ENCODE data around the gene SAPCD1.
"Not testable (repeated sequence)": the region's sequence is repeated elsewhere in the genome, so short reads cannot be mapped to it uniquely, and the experiment has no call there.

The SAPCD1 gene

DNA sequence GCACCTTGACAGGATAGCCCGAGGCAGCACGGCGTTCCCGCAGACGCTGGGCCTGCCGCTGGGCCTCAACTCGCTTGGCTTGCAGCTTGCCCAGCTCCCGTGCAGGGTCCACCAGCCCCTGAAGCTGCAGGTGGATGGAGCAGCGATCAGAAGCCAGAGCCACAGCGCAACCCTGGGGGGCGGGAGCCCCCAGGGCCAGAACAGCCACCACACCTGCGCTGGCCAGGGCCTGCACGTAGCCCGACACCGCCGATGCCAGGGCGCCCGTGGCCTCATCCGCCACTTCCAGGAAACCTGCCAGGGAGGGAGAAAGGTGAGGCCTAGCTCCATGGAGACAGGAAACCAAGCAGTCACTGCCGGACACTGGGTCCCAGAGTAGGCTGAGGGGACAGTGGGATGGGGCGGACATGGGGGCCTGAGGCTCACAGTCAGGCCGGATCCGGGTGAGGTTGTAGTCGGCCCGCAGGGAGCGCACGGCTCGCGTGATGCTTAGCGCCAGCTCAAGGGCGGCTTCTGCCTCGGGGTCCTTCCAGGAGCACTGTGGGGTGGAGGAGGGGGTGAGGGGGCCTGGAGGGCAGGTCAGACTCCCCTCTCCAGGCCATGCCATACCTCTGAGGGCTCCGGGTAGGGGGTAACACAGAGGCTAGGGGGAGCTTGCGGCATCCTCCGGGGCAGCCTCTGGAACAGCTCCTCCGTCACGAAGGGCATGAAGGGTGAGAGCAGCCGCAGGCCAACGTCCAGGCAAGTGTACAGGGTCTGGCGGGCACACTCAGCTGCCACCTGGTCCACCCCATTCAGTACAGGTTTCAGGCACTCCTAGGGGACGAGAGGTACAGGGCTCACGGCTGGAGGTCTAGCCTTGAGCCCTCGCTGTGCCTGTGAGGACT lies 16.8 kb downstream of the SAPCD1 start:
- no peak for DNase-seq

DNA sequence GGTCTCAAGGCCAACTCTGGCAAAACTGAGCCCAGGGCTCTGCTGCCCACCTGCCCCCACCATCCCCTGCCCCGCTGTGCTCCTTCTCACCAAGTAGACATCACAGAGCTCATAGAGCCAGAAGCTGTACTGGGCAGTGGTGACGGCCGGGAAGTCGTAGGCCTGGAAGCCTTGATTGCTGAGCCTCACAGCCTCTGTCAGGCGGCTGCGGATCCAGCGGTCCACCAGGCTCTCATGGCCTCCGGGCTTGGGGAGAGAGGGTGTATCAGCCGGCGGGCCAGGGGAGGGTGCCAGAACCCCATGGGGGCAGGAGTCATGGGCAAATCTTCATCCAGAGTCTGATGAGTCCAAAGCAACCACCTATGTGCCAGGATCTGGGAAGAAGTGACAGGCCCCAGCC lies 17.5 kb downstream of the SAPCD1 start:
- no peak for DNase-seq

DNA sequence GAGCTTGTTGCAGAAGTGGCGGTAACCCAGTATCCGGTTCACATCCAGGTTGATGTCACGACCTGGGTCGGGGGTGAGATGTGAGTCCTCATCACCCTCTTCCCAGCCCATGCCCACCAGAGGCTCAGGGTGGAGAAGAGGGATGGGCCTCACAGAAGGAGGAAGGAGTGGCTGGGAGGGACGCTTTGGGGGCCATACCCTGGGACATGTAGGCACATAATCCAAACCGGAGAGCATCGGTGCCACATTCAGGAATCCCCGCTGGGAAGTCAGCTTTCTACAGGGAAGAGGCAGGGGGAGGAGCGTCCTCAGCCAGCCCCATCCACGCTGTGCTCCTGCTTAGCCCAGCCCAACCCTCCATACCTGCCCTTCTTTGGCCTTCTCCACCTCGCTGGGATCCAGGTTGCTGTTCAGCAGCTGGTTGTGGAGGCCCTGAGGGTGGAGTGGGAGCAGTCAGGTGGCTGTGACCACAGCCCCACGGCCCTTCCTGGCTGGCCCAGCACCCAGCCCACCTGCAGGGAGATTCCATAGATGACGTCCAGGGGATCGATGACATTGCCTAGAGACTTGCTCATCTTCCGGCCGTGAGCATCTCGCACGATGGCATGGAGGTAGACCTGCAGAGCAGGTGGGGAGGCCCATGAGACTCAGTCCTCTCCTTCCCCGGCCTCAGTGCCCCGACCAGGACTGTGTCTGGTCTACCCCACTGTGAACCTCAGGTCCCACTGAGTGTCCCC lies 18.2 kb downstream of the SAPCD1 start:
- no peak for DNase-seq

DNA sequence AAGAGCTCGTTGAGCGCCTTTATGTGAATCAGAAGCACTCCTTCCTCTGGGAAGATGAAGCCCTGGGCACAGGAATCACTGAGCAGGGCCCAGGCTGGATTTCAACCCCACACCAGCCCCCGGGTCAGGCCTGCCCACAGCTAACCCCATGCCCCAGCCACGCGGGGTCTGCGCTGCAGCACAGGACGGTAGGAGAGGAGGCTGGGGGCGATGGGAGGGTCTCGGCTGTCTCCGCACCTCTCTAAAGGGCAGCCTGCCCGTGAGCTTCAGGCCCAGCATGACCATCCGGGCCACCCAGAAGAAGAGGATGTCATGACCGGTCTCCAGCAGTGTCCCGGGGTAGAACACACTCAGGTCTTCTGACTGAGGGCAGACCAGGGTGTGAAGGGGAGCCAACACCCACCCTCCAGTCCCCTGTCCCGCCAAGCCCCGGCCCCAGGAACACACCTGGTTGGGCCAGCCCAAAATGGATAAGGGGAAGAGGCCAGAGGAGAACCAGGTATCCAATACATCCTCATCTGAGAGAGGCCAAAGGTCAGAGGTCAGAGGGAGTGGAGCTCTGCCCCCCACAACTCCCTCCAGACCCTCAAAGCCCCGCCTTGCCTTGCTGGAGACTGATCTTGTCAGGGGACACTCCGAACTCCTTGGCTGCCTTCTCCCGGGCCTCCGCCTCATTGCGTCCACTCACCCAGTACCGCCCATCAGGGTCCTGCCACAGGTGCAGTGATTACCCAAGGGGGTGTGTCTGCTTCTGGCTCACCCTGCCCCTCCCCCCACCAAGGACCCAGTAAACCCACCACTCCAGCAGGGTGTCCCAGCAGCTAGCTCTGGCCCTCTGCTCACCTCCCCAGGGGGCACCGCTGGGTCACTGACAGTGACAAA lies 19.0 kb downstream of the SAPCD1 start:
- DNase-seq = no peak

DNA sequence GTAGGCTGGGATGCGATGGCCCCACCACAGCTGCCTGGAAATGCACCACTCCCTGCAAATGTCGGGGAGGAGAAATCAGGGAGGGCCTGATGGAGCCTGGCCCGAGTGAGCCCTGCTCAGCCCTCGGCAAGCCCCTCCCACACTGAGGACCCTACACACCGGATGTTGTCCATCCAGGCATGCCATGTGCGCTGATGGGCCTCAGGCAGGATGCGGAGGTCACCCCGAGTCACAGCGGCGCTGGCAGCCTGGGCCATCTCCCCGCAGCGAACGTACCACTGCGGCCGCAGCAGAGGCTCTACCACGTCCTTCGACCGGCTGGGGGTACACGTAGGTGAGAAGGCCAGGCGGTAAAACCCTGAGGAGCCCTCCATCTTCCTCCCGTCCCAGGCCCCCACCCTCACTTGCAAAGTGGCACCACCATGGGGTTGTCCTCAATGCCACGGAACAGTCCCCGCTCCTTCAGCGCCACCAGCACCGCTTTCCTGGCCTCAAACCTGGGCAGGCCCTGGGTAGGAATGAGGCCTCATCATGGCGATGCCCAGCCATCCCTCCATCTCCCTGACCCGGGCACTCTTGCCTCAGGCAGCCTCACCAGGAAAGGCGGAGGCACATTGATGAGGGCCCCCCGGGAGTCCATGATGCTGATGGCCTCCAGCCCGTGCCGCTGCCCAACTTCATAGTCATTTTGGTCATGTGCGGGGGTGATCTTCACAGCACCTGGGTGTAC lies 19.8 kb downstream of the SAPCD1 start:
- DNase-seq = no peak

DNA sequence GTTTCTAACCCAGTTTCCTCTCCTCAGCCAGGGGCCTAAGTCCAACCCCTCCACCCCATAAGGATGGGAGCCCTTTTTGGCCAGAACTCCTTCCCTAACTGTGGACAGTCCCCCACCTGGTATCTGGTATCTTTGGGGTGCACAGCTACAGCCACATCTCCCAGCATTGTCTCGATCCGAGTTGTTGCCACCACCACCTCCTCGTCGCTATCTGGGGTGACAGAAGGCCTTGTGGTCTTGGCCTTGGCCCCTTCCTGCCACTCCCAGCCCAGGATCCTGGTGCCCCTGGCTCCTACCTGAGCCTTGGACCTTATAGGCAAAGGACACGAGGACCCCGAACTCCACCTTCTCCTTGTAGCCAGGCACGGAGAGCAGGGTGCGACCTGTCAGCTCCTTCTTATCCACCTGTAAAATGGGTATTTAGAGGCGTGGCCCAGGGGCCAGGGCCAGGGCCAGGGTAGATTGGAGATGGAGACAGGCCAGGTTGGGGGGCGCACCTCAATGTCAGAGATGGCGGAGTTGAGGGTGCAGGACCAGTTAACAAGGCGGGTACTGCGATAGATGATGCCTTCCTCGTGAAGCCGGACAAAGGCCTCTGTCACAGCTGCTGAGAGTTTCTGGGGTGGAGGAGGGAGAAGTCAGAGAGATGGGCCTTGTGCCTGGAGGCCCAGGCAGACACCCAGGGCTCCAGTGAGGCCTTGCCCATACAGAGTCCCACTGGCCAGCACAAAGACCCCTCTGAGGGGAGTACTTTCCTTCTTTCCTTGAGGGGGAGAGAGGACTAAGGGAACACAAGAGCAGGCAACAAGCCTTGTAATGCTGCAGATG lies 21.9 kb downstream of the SAPCD1 start:
- no peak for DNase-seq

DNA sequence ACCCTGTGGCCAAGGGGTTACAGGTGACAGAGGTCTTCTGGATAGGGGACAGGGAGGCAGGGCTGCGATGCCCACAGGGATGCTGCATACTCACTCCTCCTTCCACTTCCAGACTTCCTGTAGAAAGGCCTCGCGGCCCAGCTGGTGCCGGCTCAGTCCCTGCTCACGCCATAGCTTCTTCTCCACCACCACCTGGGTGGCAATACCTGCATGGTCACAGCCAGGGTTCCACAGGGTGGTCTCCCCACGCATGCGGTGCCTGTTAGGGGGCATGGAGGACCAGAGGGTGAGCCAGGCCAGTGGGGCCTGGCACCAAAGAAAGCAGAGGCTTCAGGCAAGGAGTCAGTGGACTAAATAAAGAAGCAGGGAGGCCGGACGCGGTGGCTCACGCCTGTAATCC lies 23.0 kb downstream of the SAPCD1 start:
- DNase-seq = no peak

DNA sequence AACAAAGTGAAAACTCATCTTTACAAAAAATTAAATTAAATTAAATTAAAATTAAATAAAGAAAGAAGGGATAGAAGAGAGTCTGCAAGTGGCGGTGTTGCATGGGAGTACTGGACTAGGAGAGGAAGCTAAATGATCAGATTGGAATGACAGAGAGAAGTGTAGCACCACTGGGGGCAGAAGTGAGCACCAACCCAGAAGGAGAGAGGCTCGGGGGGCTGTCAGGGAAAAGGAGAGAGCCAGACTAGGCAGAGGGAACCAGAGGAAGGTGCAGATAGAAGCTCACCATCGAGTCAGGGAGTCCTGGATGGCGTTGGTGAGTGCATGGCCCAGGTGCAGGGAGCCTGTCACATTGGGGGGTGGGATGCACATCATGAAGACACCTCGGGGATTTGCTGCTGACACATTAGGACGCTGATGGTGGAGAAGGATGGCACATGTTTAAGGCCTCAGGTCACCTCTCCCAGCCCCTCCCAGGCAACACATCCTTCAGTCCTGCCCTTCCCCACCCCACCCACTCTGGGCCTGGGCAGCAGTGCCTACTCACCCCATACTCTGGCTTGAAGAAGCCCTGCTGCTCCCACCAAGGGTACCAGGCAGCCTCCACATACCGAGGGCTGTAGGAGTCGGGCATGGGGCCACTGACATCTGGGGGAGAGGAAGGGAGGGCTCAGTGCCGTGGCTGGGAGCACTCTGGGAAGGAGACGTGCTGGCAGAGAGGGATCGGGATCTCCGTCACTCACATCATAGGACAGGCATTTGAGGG lies 29.1 kb downstream of the SAPCD1 start:
- DNase-seq = peak; percentile 39

DNA sequence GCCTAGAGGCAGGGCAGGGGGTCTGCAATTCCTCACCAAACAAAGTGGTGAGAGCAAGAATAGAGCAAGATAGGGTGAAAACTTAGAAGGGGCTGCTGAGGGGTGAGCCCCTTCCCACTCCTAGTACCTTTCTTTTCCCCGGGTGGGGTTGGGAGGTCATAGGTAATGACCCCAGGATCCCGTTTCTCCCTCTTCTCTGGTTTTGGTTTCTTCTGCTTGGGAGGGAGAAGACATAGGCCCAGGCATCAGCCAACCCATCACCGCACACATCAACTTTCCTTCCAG lies 29.6 kb downstream of the SAPCD1 start:
- DNase-seq = no peak

DNA sequence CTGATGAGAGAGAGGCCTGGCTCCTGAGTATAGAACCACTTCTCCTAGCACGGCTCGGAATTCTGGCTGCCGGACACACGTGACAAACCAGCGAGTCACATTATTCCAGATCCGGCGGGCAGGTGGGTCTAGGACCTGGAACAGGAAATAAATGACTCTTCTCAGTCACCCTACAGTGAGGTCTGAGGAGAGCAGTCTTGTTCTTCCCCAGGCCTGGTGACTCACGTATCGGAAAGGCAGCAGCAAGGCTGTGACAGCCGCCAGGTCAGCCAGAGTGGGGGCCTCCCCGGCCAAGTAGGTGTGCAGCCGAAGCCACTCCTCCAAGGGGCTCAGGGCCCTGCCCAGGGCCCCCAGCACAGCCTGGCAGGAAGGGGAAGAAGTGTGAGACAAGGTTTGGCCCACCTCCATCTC lies 30.3 kb downstream of the SAPCD1 start:
- DNase-seq = no peak

DNA sequence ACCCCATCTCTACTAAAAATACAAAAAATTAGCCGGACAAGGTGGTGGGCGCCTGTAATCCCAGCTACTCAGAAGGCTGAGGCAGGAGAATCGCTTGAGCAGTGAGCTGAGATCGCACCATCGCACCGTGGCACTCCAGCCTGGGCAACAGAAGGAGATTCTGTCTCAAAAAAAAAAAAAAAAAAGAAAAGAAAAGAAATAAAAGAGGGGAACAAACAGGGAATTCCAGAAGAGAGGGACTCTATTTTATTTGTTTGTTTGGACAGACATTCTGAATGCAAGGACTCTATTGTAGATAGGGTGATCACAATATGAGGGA lies 31.4 kb downstream of the SAPCD1 start:
- not testable (repeated sequence) for DNase-seq

DNA sequence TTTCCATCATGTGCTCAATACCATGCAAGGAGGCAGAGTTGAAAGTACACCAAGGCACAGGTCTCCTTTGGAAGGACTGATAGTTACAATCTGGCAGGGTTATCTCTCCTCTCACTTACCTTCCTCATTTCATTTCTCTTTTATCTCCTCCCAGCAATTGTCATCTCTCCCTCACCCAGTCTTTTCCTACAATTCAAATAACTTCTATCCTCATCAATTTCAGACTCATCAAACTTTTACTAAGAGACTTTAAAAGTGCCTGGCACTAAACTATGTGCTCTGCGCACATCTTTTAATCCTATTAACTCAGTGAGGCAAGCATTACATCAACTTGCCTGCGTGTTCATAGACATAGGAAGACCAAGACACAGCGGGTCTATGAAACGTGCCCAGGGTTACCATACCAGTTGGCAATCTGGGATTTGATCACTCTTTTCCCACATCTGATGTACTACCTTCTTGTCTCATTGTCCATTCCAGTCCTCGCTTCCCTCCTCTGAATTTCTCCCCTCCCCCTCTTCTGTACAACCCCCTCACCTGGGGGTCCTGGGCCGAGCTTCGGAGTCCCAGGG lies 31.9 kb downstream of the SAPCD1 start:
- peak; percentile 23 for DNase-seq

DNA sequence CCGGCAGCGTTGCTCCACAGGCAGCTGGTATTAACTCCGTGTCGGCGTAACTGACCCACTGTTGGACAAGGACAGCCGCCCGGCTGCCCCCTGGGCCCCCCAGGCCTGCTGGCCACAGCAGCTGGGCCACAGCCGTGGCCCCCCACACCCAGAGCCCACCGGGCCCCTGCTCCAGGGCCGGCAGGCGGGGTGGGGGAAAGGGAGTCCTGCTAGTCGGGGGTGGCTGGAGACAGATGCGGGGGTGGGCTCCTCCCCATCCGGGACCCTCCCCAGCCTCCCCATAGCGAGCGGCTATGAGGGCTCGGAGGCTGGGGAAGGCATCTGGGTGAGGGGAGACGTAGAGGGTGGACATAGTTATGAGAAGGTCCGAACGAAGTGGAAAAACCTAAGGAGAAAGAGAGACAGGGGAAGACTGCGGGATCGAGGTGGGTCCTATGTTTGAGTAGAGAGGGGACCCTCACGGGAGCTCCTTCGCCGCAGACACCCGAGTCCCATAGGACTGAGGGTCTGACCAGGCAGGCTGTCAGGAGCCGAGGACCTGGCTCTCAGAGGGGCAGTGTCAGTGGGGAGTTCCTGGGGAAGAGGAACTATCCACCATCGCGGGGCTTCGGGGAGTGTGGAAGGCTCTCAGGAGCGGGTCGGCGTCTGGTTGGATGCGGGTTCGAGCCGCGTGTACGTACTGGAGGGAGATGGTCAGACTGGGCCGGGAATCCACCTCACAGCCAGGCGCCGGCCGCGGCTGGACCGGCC lies 32.6 kb downstream of the SAPCD1 start:
- DNase-seq = no peak

DNA sequence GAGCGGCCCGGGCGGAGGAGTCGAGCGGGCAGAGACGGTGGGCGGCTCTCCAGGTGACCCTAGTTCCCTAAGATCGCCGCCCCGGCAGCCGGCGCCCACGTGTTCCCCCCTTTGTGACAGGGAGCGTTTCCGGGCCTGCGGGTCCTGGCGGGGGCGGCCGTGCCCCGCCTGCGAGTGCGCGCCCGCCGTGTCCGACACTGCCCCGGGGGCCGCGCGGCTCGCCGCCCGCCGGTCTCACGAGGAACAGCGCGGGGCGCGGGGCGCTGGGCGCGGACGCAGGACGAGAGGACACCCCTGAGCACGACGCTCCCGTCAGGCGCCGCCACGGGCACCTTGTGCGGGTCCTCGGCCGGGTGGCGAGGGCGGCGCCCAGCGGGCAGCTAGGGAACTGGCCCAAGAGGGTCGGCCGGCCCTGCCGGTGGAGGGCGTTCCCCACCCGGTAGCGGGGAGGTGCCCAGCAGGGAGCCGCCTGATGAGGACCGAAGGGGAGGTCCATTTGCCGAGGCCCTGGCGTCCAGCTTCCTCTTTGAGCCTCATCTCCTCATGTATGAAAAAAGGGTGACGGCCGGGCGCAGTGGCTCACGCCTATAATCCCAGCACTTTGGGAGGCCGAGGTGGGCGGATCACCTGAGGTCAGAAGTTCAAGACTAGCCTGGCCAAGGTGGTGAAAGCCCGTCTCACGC lies 33.3 kb downstream of the SAPCD1 start, which contains the start of gene VARS1:
TSS of gene VARS1 (minus strand) at position 137 of the 683 bp plus-strand sequence. CDS start 535 bp downstream, outside the sequence.
- peak; percentile 87 for DNase-seq

DNA sequence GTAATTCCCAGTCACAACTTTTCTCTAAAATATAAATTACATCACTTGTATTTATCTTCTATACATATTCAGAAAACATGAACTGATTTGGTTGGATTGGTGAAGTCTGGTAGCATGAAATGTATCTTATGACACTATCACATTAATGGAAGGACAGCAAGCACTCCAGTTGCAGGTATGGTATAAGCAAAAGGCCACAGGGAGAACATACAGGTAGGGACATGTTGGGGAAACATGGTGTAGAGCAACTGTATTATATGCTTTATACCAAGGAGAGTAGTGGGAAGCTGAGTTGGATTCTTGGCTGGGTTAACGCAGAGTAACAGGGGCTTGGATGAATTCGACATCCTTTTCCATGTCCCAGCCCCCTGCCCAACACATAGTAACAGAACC lies 34.5 kb downstream of the SAPCD1 start:
- DNase-seq = no peak

DNA sequence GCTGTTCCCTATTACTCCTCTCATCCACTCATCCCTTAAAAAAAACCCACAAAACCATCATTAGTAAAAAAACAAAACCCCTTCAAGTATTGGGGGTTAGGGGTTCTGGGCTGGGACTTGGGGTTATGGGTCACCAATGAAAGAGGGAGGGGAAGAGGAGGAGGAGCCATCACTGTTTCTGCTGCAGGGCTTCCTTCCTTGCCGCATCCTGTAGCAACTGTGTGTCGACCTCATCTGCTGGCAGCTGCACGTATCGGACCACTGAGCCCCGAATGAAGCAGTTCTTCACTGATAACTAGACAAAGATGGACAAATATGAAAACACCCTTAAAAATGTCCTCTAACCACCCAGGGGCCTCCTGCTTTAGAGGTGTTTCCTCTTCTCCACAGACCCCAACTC lies 35.1 kb downstream of the SAPCD1 start:
- peak; percentile 72 for DNase-seq

DNA sequence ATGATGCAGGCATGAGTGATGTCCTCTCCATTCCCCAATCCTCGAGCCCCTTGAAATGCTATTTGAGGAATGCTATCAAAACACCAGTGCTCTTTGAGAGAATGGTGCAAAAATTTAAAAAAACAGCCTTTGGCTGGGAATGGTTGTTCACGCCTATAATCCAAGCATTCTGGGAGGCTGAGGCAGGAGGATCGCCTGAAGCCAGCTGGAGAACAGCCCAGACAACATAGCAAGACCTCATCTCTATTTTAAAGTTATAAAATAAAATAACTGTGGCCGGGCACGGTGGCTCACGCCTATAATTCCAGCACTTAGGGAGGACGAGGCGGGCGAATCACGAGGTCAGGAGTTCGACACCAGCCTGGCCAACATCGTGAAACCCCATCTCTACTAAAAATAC lies 37.3 kb downstream of the SAPCD1 start:
- DNase-seq = no peak

DNA sequence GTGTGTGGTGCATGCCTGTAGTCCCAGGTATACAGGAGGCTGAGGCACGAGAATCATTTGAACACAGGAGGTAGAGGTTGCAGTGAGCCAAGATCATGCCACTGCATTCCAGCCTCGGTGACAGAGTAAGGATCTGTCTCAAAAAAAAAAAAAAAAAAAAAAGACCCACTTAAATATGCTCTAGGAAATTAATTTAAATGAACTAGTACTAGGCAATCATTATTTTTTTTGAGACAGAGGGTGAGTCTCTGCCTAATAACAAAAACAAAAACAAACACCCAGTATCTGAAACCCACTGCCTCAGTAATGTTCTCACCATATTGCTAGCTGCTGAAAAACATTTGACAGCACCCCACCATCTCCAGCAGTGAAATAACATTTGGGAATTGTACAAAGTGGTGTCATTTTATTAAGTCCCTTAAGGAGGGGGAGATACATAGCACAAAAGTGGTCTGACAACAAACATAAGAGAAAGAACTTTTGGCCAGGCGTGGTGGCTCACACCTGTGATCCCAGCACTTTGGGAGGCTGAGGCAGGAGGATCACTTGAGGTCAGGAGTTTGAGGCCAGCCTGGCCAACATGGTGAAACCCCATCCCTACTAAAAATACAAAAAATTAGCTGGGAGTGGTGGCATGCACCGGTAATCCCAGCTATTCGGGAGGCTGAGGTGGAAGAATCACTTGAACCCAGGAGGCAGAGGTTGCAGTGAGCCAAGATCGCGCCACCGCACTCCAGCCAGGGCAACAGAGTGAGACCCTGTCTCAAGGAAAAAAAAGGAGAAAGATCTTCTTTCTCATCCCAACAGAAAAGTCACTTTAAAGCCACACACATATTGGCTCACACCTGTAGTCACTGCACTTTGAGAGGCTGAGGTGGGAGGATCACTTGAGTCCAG lies 38.8 kb downstream of the SAPCD1 start:
- DNase-seq = not testable (repeated sequence)

Data from CD4-positive, alpha-beta T cell treated with Interleukin-6 for 4 hours (primary cell).